GM18870 (cell line): Measurements from ENCODE around the gene CARS1.
A peak's percentile ranks its signal among the peaks of the same experiment; 100 is the strongest.
"Not testable (repeated sequence)": the region's sequence is repeated elsewhere in the genome, so short reads cannot be mapped to it uniquely, and the experiment has no call there.

Experiments
- ATAC-seq: cut with Tn5 transposase; IDR thresholded peaks from one replicate; pipeline ENCODE4 v1.9.1; 2021; ENCODE audit warnings: moderate library complexity; ENCODE audit not compliant: unreplicated experiment

The CARS1 gene

DNA sequence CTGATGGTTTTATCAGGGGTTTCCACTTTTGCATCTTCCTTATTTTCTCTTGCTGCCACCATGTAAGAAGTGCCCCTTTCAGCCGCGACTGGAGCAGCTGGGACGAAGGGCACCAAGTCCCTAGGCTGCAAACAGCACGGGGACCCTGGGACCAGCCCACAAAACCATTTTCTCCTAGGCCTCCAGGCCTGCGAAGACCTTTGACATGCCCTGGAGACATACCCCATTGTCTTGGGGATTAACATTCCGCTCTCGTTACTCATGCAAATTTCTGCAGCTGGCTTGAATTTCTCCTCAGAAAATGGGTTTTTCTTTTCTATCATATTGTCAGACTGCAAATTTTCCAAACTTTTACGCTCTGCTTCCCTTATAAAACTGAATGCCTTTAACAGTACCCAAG lies 6.7 kb upstream of the CARS1 start:
- not testable (repeated sequence) for ATAC-seq

DNA sequence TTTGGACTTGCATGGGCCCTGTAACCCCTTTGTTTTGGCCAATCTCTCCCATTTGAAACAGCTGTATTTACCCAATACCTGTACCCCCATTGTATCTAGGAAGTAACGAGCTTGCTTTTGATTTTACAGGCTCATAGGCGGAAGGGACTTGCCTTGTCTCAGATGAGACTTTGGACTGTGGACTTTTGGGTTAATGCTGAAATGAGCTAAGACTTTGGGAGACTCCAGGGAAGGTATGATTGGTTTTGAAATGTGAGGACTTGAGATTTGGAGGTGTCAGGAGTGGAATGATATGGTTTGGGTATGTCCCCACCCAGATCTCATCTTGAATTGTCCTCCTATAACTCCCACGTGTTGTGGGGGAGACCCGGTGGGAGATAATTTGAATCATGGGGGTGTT lies 6.2 kb upstream of the CARS1 start:
- not testable (repeated sequence) for ATAC-seq

DNA sequence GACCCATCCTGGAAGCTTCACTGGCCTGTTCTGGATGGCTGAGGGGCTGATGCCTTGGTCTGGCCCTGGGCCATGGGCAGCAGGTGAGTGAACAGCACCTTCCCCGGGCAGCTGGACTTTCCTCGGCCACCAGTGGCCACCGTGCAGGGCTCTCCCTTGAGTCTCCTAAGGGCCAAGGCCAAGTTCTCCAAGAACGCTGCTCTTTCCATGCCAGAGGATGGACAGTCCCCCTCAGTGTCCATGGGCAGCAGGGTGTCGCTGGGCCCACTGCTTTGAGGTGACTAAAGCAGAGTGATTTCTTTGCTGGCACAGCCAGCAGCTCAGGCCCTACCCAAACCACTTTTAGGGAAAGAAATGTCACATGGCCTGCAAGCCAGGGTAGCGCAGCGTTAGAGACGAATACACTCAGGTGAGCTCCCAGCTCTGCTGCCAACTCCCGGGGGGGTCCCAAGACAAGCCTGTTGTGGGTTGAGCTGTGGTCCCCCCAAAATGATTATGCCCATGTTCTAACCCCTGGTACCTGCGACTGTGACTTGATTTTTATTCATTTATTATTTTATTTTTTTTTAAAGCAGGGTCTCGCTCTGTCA lies 3.3 kb upstream of the CARS1 start:
- ATAC-seq: no peak

DNA sequence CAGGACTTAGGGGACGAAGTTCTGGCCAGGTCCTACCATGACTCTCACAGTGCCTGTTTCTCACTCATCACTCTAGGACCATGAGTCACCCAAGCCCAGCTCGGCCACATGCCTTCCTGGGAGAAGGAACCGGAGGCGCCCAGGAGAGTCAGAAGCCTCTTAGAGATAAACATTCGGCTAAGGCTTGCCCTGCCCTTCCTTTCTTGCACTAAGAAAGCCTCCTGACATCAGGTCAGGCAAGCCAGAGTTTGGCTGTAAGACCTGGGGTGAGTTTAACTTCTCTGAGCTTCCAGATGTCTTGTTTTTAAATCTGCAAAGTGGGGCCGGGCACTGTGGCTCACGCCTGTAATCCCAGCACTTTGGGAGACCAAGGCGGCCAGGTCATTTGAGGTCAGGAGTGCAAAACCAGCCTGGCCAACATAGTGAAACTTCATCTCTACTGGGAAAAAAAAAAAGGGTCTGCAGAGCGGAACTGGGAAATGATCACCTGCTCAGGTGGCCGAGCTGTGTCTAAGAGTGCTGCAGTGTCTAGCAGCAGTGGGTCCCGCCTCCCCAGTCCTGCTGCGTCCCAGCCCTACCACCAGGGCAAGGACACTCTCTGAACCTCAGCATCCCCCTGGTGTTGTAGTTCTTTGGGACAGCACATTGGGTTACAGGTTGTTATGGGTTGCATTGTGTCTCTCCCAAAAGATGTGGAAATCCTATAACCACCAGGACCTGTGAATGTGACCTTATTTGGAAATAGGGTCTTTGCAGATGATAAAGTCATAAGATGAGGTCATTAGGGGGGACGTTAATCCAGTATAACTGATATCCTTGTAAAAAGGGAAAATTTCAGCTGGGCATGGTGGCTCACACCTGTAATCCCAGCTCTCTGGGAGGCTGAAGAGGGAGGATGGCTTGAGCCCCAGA lies 1.8 kb upstream of the CARS1 start:
- ATAC-seq: no peak

DNA sequence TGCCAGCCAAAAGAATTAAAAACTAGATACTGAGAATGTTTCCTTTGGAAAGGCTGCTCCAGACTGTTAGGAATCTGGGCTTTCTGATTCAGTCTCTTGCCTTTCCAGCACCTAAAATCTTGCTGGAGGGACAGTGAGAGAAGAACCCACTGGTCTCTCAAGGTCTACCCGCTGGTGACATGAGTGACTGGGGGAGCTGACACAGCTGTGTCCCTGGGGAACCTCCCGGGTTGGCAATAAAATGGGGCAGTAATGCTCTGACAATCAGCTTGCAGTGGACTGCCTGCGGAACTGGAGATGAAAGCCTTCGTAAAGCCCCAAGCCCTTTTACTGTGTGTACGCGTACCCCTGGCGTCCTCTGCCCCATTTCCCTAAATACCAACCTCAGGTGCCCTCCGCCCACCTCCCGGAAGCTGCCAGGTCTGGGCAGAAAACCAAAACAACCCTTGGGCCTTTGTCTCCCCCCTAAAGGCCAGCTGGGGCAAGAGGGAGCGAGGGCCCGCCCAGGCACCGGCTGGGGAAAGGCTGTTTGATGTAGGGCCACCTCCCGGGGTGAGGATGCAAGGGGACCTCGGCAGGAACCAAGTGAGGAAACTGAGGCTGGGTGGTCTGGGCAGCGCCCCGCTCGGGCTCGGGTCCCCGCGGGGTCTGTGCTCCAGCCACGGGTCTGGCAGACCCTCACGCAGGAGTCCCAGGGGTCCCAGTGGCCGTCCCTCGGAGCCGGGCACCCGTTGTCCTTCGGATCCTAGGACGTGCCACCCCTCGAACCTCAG lies 741 bp downstream of the CARS1 start:
- ATAC-seq: no peak

- ATAC-seq: no peak
Observed at GRCh38 chr11:3055891-3056290, 1.3 kb downstream of the CARS1 start.

GRCh38 chr11:3052567-3052966 lies 4.7 kb downstream of the CARS1 start:
- ATAC-seq: no peak

GRCh38 chr11:3052109-3052479 lies 5.1 kb downstream of the CARS1 start:
- no peak for ATAC-seq

DNA sequence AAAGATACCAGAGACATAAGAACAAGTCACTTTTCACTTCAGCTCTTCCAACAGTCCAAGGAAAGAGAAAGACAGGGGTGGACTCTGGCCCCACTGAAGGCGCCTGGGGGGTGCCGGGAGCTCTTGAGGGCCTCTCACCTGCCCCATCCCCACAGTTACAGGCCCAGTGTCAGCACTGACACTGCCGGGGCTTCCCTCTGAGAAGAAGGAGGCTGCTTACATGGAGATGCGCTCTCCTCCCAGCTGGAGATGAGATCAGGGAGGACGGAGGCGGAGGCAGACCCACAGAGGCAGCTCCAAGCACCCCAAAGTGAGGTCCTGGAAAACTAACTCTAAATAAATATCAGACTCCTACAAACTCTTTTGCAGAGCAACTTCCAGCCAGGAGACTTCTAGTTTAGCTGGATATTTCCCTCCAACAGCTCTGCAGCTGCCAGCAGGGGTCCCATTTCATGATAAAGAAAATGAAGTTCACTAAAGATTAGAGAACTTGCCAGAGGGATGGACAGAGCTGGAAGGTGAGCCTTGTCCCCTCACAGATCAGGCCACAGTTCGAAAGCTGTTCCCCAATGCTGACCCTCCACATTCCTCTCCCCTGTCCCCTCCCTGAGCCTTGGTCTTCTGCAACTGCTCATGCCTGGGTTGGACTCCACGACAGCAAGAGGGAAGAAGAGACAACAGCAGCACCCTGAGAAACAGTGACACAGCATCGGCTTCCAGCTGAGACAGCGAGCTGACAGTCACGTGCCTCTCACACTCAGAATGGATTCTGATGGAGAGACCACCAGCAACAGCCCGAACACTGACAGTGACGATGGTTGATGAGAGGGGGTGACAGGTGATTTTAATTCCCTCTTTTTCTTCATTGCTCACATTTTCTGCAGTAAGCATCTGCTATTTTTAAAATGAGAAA lies 5.8 kb downstream of the CARS1 start:
- no peak for ATAC-seq

DNA sequence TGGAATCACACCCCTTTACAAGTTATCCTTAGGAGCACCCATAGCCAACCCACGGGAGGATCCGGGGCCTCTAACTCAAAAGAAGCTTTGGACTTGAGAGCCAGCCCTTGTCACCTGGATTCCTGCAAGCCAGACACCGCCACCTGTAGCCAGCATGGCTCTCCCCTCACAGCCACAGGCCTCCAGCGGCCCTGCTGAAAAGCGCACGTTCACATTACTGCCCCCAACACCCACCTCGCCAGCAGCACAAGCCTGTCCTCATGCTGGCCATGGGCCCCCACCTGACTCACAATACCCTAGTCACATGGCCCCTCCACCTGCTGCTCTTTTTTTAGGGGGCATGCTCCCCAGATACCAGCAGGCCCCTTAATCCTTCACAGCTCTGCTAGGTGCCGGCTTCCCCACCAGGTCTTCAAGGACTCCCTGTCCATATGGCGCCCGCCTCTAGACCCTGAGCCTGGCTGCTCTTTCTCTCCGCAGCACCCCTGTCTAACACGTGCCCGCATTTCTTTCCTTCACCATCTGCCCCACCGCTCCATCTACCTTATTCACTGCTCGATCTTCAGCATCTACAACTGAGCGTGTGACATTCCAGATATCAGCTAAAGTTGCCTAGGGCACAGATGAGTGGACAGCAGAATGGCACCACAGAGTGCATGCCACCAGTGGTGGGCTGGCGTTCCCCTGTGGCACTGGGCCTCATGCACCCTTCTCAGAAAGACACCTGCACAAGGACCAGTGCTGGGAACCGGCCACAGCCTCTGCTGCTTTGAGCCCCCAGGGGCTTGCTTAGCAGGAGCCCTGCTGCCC lies 6.6 kb downstream of the CARS1 start:
- no peak for ATAC-seq

DNA sequence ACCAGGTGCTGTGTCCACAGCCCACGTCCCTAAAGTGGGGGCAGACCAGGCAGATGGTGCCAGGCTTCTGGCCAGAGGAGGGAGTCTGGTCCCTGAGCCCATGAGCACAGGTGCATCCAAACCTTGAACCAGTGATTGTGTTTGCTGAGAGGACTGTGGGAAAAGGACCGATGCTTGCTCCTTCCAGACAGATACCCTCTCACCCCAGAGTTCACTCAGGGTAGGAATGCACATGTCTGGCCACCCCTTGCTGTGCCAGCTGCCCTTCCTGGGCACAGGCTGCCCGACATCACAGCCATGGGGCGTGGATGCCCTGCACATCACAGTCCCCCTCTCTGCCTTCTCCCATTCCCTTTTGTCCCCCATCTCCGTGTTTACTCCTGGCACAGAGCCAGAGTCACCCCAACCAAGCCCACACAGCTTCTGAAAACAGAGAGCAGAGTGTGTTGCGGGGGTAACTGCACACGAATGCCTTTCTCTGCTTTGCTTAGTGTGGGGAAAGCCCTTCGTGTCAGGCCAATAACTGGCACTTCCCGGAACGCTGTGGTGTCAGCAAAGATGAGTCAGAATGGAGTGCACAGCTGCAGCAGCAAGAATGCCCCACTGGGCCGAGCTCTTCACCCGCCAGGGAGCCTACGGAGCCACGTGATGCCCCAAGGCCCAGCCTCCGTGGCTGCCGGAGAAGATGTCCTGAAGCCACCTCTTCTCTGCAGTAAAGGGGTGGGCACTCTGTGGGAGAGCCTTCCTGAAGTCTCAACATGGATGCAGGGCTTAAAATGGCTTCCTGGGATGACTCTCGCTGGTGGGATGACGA lies 7.6 kb downstream of the CARS1 start:
- peak; percentile 83 for ATAC-seq

- ATAC-seq: no peak
Observed at GRCh38 chr11:3047637-3048036, 9.6 kb downstream of the CARS1 start.

DNA sequence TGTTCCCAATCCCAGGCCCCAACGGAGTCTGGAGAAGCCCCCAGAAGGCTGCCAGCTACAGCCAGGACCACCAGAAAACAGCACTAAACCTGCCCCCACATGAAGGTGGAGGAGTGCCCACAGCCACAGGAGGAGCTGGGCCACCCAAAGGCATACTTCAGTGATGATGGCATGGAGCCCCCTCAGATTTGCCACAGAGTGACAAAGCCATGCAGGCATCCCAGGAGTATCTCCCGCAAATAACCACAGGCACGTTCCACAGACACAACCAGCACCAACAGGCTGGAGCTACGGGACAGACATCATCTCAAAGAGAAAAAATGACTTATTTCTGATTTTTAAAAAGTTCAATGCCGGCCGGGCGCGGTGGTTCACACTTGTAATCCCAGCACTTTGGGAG lies 10.6 kb downstream of the CARS1 start:
- no peak for ATAC-seq

DNA sequence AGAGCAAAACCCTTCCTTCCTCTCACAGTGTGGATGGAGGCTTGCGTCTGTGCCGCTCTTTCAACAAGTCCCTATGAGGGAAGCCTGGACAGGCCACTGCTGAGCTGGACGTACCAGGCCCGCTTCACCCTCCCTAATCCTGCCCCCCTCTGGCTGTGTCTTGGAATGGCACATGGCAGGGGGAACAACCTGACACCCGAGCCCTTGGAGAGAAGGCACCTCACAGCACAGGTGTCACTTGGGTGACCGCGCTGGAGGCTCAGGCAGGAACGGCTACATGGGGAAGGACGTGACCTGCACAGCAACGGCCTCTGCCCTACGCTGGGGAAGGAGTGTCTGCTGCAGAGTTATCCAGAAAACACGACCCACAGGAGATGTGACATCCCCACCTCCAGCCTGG lies 11.0 kb downstream of the CARS1 start:
- ATAC-seq: no peak

DNA sequence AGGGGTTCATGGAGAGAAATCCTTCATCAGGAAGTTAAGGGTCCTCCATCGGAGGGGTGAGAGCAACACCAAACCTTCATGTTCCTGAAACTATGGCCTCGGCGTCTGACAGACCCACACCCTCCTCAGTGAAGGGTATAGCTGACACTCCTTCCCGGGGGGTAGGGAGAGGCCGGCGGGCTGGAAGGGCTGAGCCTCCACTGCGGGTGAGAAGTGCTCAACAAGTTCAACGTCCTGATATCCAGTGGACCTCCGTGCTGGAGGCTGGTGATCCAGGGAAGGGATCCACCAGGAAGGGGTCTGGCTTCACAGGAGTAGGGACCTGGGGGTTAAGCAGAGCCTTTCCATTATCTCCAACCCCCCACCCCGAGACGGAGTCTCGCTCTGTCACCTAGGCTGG lies 12.3 kb downstream of the CARS1 start:
- no peak for ATAC-seq

DNA sequence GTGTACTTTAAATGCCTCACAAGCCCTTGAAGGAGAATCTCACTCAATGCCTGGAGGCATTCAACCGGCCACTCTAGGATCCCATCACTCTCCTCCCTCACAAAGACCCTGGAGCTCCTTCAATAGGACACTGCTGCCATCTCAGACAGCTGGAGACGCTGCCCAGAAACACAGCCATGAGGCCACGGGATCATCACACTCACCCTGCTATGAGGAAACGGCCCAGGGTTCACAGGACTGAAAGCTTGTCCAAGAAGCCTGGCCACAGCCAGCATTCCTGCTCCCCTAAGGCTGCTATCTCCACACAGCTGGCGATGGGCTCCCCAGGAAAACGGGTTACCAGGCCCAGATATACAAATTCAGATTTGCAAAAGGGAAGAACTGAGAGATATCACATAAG lies 13.2 kb downstream of the CARS1 start:
- ATAC-seq: no peak

- ATAC-seq: no peak
Observed at GRCh38 chr11:3043315-3043871, 13.8 kb downstream of the CARS1 start.

- ATAC-seq: no peak
Observed at GRCh38 chr11:3042496-3043314, 14.5 kb downstream of the CARS1 start.
